NCI-H446 treated with DMSO at 0.1 percent for 48 hours (cell line): Measurements from ENCODE around the gene ERBB4.

ENCODE experiments used
- DNase-seq: peaks from one replicate; lab custom pipeline; 2025; lab: John Stamatoyannopoulos, UW

ERBB4 gene

DNA sequence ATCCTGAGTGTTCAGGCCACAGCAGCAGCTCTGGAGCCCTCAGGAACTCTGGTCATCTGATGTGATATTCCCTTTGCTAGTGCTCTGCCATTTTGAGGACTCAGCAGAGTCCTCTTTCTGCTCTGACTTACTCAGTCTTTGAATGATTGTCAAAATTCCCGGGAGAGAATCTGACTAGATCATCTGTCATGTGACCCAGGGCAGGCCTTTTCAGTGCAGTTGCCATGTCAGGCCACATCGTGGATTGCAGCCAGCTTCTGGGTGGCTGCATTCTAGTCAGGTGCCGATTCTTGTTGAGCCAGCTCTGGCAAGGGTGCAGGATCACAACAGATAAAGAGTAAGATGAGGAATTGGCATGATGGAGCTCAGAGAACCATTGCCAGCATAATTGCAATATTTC is 1186.6 kb downstream of the ERBB4 start:
- peak; percentile 61 for DNase-seq

- peak; percentile 13 for DNase-seq
Measured at GRCh38 chr2:211349031-211349430, 1189.6 kb downstream of the ERBB4 start.

DNA sequence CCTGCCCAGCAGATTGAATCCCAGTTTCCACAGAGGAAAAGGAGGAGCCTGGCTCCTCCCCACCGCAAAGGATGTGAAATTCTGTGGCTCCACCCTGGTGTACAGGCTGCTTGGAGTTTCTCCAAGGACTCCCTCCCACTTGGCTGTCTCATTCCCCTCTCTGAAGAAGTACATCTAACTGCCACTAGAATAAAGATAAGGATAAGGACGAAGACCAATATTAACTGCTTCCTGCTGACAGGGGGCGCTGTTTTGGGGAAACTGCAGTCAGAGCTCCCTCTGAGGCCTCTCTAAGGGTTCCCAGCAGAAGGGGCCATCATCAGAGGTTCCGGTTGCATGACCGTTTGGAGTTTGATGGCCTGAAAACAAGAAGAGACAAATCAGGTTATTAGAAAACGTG is 1191.3 kb downstream of the ERBB4 start:
- no peak for DNase-seq

GRCh38 chr2:211344289-211344688 is 1194.3 kb downstream of the ERBB4 start:
- no peak for DNase-seq

- DNase-seq = no peak
Measured at GRCh38 chr2:211333377-211333776, 1205.2 kb downstream of the ERBB4 start.

DNA sequence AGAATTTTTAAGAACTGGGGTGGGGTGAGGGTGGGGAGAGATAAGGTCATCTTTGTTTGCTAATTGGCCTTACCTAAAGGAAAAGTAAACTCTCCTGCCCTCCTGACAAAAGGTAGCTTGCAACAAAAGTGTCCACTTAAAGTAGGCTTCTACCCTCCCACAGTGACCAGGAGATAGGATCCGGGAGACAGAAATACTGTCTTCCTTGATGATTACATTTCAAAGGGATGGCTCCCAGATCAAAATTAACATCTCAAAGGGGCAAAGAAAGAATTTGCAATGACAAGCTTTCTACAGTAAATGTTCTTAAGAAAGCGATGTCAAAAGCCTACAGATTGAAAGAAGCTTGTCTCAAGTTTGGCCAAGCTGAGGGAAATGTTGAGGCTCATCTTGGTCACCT is 1206.9 kb downstream of the ERBB4 start:
- DNase-seq = no peak

GRCh38 chr2:211329882-211330281 is 1208.7 kb downstream of the ERBB4 start:
- no peak for DNase-seq

DNA sequence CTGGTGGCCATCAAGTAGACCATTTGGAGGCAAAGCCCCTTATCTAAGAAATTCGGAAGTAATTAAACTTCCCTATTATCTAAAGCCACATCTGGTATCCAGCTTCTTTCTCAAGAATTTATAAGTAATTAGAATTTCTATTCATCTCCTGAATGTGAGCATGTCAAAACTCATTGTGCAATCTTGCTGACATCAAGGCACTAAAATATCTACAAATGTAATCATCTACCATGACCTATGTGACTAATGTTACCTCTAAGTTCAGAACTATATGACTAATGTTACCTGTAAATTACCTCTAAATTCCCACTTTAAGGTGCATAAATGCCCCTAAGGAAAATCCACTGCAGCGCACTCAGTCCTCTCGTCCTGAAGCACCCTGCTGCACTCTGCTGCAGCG is 1209.2 kb downstream of the ERBB4 start:
- DNase-seq = no peak

DNA sequence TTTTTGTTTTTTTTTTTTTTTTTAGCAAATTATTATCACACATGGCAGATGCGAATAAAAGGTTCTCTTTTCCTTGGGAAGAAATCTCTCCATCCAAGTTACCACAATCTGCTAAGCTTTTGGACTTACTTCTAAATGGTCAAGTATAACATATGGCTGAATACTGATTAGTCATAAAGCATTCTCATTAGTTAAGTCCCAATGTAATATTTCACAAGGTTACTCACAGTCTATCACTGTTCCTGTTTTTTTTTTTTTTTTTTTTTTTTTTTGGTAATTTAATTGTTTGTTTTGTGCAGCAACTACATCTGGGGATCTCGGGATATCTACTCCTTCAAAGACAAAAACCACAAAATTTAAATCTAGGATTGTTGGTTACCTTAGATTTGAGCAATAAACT is 1210.5 kb downstream of the ERBB4 start:
- no peak for DNase-seq
